Measurements from ENCODE around the gene SPAST. TPM values are rescaled to one million over a fixed set of nuclear protein-coding genes. Genes with fewer than 3 reads are reported as not detected.

The SPAST gene
- total RNA-seq, 1 donor from 2014 or later = 43.6 TPM

- Histone ChIP-seq H2AFZ (replicated peaks) (no peak overlapping the region), H4K20me1 (ENCODE audit: low read depth) (peaks cover 6% of the 10 kb centered on the region), H3K27ac (no peak overlapping the region), H3K9ac (no peak overlapping the region), H3K4me1 (peaks cover 12% of the 10 kb centered on the region), H3K36me3 (peaks cover 4% of the 10 kb centered on the region), H3K4me2 (no peak overlapping the region), H3F3A (ENCODE audit: low read depth) (peaks cover 4% of the 10 kb centered on the region), H3K4me3 (no peak overlapping the region), H3K79me2 (ENCODE audit: low read depth) (peaks cover 62% of the 10 kb centered on the region), H3K9me3 (ENCODE audit: low read depth) (no peaks in the 10 kb centered on the region), H3K27me3 (no peaks in the 10 kb centered on the region)
- Mint-ChIP-seq H3K27ac (no peak overlapping the region), H3K9me3 (no peaks in the 10 kb centered on the region), H3K27me3 (ENCODE audit: insufficient read depth, low read depth) (no peaks in the 10 kb centered on the region), H3K4me1 (peaks cover 19% of the 10 kb centered on the region), H3K36me3 (peaks cover 9% of the 10 kb centered on the region), H3K4me3 (no peak overlapping the region)
- peak; percentile 19 for DNase-seq (ENCODE audit: low spot score)
- TF ChIP-seq, protein P1, sequence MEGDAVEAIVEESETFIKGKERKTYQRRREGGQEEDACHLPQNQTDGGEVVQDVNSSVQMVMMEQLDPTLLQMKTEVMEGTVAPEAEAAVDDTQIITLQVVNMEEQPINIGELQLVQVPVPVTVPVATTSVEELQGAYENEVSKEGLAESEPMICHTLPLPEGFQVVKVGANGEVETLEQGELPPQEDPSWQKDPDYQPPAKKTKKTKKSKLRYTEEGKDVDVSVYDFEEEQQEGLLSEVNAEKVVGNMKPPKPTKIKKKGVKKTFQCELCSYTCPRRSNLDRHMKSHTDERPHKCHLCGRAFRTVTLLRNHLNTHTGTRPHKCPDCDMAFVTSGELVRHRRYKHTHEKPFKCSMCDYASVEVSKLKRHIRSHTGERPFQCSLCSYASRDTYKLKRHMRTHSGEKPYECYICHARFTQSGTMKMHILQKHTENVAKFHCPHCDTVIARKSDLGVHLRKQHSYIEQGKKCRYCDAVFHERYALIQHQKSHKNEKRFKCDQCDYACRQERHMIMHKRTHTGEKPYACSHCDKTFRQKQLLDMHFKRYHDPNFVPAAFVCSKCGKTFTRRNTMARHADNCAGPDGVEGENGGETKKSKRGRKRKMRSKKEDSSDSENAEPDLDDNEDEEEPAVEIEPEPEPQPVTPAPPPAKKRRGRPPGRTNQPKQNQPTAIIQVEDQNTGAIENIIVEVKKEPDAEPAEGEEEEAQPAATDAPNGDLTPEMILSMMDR (IDR thresholded peaks at IDR 0.05) = no peak
- TF ChIP-seq EZH2phosphoT487 (IDR thresholded peaks at IDR 0.05) (no peak), EZH2 (IDR thresholded peaks at IDR 0.05) (no peak)
Observed at GRCh38 chr2:32168513-32168912, 105.2 kb downstream of the SPAST start.

- Mint-ChIP-seq H3K4me1 (peaks cover 3% of the 10 kb centered on the region), H3K27ac (no peak overlapping the region), H3K9me3 (no peaks in the 10 kb centered on the region), H3K4me3 (no peak overlapping the region), H3K36me3 (peaks cover 7% of the 10 kb centered on the region), H3K27me3 (ENCODE audit: insufficient read depth, low read depth) (no peaks in the 10 kb centered on the region)
- Histone ChIP-seq H3K4me3 (no peak overlapping the region), H3F3A (ENCODE audit: low read depth) (no peaks in the 10 kb centered on the region), H3K36me3 (peaks cover 8% of the 10 kb centered on the region), H3K4me2 (no peak overlapping the region), H3K4me1 (no peaks in the 10 kb centered on the region), H3K27me3 (no peaks in the 10 kb centered on the region), H3K9me3 (ENCODE audit: low read depth) (no peaks in the 10 kb centered on the region), H3K27ac (no peak overlapping the region), H3K9ac (no peak overlapping the region), H4K20me1 (ENCODE audit: low read depth) (peaks cover 6% of the 10 kb centered on the region), H2AFZ (replicated peaks) (no peak overlapping the region), H3K79me2 (ENCODE audit: low read depth) (peaks cover 26% of the 10 kb centered on the region)
- TF ChIP-seq, protein P1 (IDR thresholded peaks at IDR 0.05) = no peak
- no peak for TF ChIP-seq EZH2phosphoT487 (IDR thresholded peaks at IDR 0.05)
- no peak for TF ChIP-seq EZH2 (IDR thresholded peaks at IDR 0.05)
- no peak for DNase-seq (ENCODE audit: low spot score)
Observed at GRCh38 chr2:32172870-32173269, 109.5 kb downstream of the SPAST start.

DNA sequence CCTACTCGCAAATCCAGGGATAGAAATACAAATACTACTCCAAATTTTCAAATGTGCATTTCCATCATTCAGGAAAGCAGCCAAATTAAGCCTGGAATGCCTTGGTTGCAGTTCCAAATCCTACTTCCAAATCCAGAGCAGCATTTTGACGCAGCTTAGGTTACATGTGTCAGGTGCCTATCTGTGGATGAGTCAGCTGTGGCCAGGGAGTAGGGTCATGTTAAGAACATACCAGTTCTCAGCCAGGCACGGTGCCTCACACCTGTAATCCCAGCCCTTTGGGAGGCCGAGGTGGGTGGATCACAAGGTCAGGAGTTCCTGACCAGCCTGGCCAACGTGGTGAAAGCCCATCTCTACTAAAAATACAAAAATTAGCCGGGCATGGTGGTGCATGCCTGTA lies 119.3 kb downstream of the SPAST start:
- peaks cover 3% of the 10 kb centered on the region for H3K27me3 Mint-ChIP-seq (ENCODE audit: insufficient read depth, low read depth)
- no peak overlapping the region for H3K4me3 Mint-ChIP-seq
- no peak overlapping the region for H3K4me2 ChIP-seq
- H3K36me3 Mint-ChIP-seq = peaks cover 6% of the 10 kb centered on the region
- no peak overlapping the region for H3K4me3 ChIP-seq
- no peaks in the 10 kb centered on the region for H3K27me3 ChIP-seq
- H3K79me2 ChIP-seq (ENCODE audit: low read depth) = no peaks in the 10 kb centered on the region
- H3F3A ChIP-seq (ENCODE audit: low read depth) = no peaks in the 10 kb centered on the region
- no peaks in the 10 kb centered on the region for H3K9me3 ChIP-seq (ENCODE audit: low read depth)
- no peaks in the 10 kb centered on the region for H3K9me3 Mint-ChIP-seq
- H3K27ac Mint-ChIP-seq = no peak overlapping the region
- TF ChIP-seq EZH2phosphoT487 (IDR thresholded peaks at IDR 0.05) (no peak), EZH2 (IDR thresholded peaks at IDR 0.05) (no peak)
- TF ChIP-seq, protein P1 (IDR thresholded peaks at IDR 0.05) = no peak
- no peak overlapping the region for H3K9ac ChIP-seq
- no peak overlapping the region for H3K27ac ChIP-seq
- no peak overlapping the region for H2AFZ ChIP-seq (replicated peaks)
- no peaks in the 10 kb centered on the region for H3K36me3 ChIP-seq
- no peaks in the 10 kb centered on the region for H4K20me1 ChIP-seq (ENCODE audit: low read depth)
- no peaks in the 10 kb centered on the region for H3K4me1 ChIP-seq
- no peaks in the 10 kb centered on the region for H3K4me1 Mint-ChIP-seq
- no peak for DNase-seq (ENCODE audit: low spot score)

All from neural progenitor cell (in vitro differentiated cells).